Measurements from ENCODE around the gene ARHGAP6.
"Not testable (repeated sequence)": the region's sequence is repeated elsewhere in the genome, so short reads cannot be mapped to it uniquely, and the experiment has no call there.

The ARHGAP6 gene

DNA sequence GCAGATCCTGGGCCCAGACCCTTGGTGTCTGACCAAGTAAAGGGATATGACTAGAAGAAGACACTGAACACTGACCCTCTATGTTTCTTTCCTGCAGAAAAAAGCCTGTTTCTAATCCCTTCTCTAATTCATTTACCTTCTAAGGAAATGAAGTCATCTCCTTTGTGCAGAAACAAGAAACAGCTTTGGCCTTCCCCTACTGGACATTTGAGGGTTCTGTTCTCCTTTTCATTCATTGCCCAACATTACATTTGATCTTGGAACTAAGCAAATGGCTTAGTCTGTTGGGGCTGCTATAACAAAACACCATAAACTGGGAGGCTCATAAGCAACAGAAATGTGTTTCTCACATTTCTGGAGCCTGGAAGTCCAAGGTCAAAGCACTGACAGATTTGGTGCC, 534.6 kb downstream of the ARHGAP6 start:
- ChIA-PET CTCF (no interaction called here), POLR2A (no interaction called here)
- no peak for DNase-seq (ENCODE audit: extremely low spot score)
- TF ChIP-seq, protein P1, sequence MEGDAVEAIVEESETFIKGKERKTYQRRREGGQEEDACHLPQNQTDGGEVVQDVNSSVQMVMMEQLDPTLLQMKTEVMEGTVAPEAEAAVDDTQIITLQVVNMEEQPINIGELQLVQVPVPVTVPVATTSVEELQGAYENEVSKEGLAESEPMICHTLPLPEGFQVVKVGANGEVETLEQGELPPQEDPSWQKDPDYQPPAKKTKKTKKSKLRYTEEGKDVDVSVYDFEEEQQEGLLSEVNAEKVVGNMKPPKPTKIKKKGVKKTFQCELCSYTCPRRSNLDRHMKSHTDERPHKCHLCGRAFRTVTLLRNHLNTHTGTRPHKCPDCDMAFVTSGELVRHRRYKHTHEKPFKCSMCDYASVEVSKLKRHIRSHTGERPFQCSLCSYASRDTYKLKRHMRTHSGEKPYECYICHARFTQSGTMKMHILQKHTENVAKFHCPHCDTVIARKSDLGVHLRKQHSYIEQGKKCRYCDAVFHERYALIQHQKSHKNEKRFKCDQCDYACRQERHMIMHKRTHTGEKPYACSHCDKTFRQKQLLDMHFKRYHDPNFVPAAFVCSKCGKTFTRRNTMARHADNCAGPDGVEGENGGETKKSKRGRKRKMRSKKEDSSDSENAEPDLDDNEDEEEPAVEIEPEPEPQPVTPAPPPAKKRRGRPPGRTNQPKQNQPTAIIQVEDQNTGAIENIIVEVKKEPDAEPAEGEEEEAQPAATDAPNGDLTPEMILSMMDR (IDR thresholded peaks at IDR 0.05; ENCODE audit: control extremely low read depth, extremely low read depth, low read depth, missing control alignments), result no peak

DNA sequence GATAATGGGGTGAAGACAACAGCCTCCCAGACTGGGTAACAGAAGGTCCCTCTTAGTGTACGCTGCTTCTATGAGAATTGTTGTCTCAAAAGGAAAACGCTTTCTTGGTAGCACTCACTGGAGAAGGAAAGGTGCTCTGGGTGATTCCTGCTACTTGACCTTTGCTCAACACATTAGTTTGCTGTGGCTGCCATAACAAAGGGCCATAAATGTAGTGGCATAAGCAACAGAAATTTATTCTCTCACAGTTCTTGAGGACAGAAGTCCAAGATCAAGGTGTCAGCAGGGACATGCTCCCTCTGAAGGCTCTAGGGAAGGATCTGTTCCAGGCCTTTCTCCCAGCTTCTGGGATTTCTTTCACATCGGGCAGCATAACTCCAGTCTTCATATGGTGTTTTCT, 535.6 kb downstream of the ARHGAP6 start:
- POLR2A ChIA-PET, result no interaction called here
- no peak for DNase-seq (ENCODE audit: extremely low spot score)
- TF ChIP-seq, protein P1 (IDR thresholded peaks at IDR 0.05; ENCODE audit: control extremely low read depth, extremely low read depth, low read depth, missing control alignments), result no peak
- CTCF ChIA-PET, result interaction anchor here (1.0 kb wide), 1 partner anchor 940 kb away, joined by 3 read pairs; no protein-coding TSS in a partner anchor

DNA sequence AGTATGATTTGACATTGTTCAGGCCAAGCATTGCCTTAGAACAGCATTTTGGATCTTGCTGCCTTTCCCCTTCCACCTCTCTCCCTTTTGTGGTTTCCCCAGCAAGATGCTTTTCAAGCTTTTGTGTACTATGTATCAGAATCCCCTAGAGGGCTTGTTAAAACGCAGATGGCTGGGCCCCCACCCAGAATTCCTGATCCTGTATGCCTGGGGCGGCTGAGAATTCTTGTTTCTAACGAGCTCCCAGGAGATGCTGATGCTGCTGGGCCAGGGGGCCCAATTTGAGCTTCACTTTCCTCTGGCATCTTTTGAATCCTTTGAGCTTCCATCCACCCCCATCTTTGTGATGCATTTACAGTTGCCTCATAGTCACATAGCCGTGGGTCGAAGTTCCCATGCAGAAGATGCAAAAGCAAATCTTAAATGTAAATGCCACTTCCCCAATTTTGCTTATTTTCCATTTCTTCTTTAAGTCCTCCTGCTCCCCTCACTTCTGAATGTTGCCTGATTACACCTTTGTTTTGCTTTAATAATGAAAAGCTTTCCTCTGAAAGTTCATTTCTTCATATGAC, 536.1 kb downstream of the ARHGAP6 start:
- POLR2A ChIA-PET, result no interaction called here
- CTCF ChIA-PET, result interaction anchor here (1.0 kb wide), 1 partner anchor 939 kb away, joined by 3 read pairs; no protein-coding TSS in a partner anchor
- DNase-seq (ENCODE audit: extremely low spot score), result no peak
- TF ChIP-seq, protein P1 (IDR thresholded peaks at IDR 0.05; ENCODE audit: control extremely low read depth, extremely low read depth, low read depth, missing control alignments), result no peak

DNA sequence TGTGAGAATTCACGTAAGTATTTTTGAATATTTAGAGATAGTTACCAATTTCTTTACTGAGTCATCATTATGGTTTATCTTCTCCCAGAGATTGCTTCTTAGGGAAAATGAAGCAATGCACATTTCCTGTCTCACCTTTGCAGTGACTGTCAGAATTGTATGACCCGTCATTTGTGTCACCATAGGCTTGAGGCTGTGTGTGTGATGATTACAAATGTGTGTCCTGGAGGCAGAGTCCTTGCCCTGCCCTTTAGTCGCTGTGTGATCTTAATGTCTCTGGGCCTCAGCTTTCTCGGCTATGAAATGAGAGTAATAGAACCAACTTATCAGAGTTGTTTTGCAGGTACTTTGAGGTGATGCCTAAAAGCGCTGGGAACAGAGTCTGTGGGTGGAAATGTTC, 540.7 kb downstream of the ARHGAP6 start:
- CTCF ChIA-PET, result interaction anchor here (1.2 kb wide), 1 partner anchor 12 kb away, joined by 4 read pairs; no protein-coding TSS in a partner anchor
- TF ChIP-seq, protein P1 (IDR thresholded peaks at IDR 0.05; ENCODE audit: control extremely low read depth, extremely low read depth, low read depth, missing control alignments), result no peak
- DNase-seq (ENCODE audit: extremely low spot score), result no peak
- POLR2A ChIA-PET, result no interaction called here

DNA sequence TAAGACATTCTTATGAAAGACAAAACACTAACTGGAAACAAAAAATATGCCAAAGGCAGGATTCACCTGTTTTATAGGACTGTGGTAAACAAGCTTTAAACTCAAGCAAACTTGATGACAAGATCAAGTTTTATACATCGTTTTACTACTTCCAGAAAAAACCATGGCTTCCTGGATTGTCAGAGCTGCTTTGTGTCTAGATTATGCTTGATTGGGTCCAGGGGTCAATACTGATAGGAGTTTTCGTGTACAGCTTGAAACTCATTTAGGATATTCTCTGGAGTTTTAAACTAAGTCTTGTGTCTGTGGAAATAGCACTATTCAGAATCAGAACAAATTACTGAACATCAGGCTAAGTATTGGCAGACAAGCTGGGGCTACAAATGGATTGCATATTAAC, 541.6 kb downstream of the ARHGAP6 start:
- no peak for DNase-seq (ENCODE audit: extremely low spot score)
- POLR2A ChIA-PET, result no interaction called here
- CTCF ChIA-PET, result interaction anchor here (0.7 kb wide), 1 partner anchor 11 kb away, joined by 3 read pairs; no protein-coding TSS in a partner anchor
- TF ChIP-seq, protein P1 (IDR thresholded peaks at IDR 0.05; ENCODE audit: control extremely low read depth, extremely low read depth, low read depth, missing control alignments), result no peak

DNA sequence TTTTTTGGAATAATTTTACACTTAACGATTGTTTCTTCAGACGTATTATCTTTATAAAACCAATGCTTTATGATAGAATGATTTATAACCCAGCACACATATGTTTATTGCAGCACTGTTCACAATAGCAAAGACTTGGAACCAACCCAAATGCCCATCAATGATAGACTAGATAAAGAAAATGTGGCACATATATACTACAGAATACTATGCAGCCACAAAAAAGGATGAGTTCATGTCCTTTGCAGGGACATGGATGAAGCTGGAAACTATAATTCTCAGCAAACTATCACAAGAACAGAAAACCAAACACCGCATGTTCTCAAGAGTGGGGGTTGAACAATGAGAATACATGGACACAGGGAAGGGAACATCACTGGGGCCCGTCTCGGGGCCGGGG, 542.6 kb downstream of the ARHGAP6 start:
- DNase-seq (ENCODE audit: extremely low spot score); CTCF ChIA-PET: not testable (repeated sequence)

DNA sequence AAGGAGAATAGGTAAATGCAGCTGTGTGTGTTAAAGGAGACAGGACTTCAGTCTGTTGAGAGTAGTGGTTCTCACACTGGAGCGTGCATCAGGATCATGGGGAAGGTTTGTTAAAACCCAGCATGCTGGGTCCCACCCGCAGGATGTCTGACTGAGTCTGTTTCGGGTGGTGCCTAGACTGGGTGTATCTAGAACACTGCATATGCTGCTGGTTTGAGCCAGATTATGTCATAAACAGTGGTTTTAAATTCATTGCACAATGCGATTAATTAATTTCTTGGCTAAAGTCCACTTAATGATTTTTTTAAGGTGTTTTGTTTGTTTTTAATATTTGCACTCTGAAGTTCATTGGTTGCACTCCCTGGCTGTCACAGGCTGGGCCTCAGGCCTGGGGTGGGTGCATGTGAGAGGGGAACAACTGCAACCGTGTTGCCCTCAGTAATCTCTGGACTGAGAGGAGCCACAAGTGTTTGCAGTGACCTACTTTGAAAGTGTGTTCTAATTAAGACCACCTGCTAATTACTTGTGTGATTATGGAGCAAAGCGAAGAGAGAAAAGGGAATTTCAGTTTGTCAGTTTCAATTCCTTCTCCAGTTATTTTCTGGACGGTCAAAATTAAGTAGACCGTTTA, 546.3 kb downstream of the ARHGAP6 start:
- TF ChIP-seq, protein P1 (IDR thresholded peaks at IDR 0.05; ENCODE audit: control extremely low read depth, extremely low read depth, low read depth, missing control alignments), result no peak
- CTCF ChIA-PET, result no interaction called here
- POLR2A ChIA-PET, result no interaction called here
- DNase-seq (ENCODE audit: extremely low spot score), result no peak

More for the DNA sequence above, 542.6 kb downstream of the ARHGAP6 start:
- POLR2A ChIA-PET, result not testable (repeated sequence)

Data from GM10248 (cell line).